Liver (tissue), 2 donors: Measurements from ENCODE around the gene WNT2.

Experiments
- CTCF ChIP-seq: fragments of 150-350 bp; IDR thresholded peaks from 2 replicates; pipeline ENCODE4 v1.5.1; 2017; ENCODE audit warnings: improper control_type of control experiment, low read depth, low read length; ENCODE audit not compliant: missing input control
- REST ChIP-seq: IDR thresholded peaks from 2 replicates; pipeline ENCODE4 v1.6.1; 2016; ENCODE audit warnings: antibody characterized with exemption, mild to moderate bottlenecking
- TF ChIP-seq, protein P1 (sequence below): IDR thresholded peaks from 2 replicates; pipeline ENCODE4 v1.6.1; 2016; ENCODE audit warnings: antibody characterized with exemption
- donor health status: healthy.

DNA sequence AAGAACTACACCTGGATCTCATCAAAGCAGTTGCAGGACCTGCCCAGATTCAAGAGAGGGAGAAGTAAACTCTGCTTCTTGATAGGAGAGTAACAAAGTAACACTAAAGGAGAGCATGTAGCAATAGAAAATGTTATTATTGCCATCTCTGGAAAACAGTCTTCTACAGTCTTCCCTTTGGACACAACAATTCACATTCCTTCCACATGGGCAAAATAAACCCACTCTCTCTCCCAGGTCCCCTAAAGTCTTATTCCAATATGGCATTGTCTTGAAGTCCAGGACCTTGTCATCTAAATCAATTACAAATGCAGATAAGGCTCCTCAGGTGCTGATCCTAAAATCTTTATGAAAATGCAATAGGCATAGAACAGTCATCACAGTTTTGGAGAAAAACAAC is 10.3 kb upstream of the WNT2 start:
- no peak for TF ChIP-seq CTCF
- no peak for TF ChIP-seq REST
- TF ChIP-seq, protein P1, sequence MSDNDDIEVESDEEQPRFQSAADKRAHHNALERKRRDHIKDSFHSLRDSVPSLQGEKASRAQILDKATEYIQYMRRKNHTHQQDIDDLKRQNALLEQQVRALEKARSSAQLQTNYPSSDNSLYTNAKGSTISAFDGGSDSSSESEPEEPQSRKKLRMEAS, result no peak
